GM12864 (cell line): ENCODE data around the gene RAPGEF4.

Experiments
- DNase-seq: peaks from one replicate; pipeline ENCODE4 v3.0.0-alpha.2; 2011; ENCODE audit warnings: low read depth
- H3K4me3 ChIP-seq: 2 replicates; pipeline ENCODE4 v1.5.1; 2011; ENCODE audit warnings: mild to moderate bottlenecking, low read depth, low read length, control low read depth
- TF ChIP-seq, protein P1 (sequence below): IDR thresholded peaks from 2 replicates; pipeline ENCODE4 v1.5.1; 2011; ENCODE audit warnings: low read depth, mild to moderate bottlenecking, moderate library complexity, low read length, control low read depth, inconsistent platforms; ENCODE audit errors: missing control alignments

Gene RAPGEF4

DNA sequence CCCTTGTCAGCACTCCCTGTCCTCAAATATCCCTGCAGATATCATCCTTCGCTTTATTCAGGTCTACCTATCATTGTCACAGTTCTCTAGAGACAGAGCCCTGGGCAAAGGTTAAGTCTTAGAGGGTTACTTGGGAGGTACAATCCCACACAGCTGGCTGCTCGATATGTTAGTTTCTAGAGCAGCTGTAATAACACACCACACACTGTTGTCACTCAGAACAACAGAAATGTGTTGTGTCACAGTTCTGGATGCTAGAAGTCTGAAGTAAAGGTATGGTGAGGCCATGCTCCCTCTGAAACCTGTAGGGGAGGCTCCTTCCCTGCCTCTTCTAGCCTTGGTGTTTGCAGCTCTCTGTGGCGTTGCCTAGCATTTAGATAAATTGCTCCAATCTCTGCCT lies 9.9 kb upstream of the RAPGEF4 start:
- TF ChIP-seq, protein P1, sequence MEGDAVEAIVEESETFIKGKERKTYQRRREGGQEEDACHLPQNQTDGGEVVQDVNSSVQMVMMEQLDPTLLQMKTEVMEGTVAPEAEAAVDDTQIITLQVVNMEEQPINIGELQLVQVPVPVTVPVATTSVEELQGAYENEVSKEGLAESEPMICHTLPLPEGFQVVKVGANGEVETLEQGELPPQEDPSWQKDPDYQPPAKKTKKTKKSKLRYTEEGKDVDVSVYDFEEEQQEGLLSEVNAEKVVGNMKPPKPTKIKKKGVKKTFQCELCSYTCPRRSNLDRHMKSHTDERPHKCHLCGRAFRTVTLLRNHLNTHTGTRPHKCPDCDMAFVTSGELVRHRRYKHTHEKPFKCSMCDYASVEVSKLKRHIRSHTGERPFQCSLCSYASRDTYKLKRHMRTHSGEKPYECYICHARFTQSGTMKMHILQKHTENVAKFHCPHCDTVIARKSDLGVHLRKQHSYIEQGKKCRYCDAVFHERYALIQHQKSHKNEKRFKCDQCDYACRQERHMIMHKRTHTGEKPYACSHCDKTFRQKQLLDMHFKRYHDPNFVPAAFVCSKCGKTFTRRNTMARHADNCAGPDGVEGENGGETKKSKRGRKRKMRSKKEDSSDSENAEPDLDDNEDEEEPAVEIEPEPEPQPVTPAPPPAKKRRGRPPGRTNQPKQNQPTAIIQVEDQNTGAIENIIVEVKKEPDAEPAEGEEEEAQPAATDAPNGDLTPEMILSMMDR: no peak
- DNase-seq: no peak

GRCh38 chr2:172726172-172726735 lies 9.4 kb upstream of the RAPGEF4 start:
- no peak for DNase-seq
- H3K4me3 ChIP-seq: no peak overlapping the region
- TF ChIP-seq, protein P1: no peak

More for the DNA sequence above, 9.9 kb upstream of the RAPGEF4 start:
- H3K4me3 ChIP-seq: no peak overlapping the region

DNA sequence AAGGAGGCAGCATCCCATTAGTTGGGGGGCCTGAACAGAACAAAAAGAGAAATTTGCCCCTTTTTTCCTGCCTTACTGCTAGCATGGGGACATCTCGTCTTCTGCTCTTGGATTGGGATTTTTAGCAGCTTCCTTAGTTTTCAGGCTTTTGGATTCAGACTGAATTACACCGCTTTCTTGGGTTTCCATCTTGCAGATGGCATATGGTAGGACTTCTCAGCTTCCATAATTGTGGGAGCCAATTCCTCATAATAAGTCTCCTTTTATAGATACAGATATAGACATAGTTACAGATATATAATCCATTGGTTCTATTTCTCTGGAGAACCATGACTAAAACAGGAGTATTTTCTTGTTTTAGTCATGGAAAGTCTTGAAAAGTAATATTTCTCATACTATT lies 5.2 kb upstream of the RAPGEF4 start:
- DNase-seq: no peak
- H3K4me3 ChIP-seq: no peak overlapping the region
- TF ChIP-seq, protein P1: no peak

DNA sequence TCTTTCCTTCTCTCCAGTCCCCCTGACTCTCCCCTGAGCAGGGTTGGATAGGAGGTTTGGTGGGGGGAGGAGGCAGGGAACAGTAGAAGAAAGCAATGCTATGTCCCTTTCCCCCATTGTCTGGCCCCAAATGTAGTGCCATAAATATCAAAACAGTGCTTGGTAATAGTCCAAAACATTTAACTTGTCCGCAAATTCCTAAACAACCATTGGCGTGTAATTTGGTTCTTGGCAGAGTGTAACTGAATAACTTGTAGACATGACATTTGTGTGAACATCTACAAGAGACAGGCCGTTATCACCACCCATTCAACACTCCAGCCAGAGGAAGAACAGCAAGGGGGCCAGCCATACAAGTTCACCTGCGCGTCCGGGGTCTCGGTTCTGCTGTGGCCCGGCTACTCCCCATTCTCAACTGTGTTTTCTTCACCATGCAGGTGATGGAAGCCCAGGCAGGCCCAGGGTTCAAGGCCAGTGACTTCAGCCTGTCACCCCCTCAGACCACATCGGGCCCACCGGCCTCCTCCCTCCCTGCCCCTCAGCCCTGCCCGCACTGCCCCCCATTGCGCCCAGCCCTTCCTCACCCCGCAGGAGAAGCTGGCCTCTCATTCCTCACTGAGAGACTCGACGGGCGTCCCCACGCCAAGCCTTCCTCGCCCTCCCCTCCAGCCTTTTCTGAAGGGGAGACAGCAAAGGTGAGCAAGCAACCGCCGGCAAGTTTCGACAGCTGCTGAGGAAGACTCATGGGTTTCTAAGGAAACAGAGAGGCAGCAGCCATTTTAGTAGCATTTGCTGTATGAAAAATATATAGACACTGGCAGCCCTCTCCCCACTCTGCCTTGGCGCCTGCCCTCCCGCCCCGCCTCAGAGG lies 699 bp upstream of the RAPGEF4 start:
- no peak for DNase-seq
- TF ChIP-seq, protein P1: no peak
- H3K4me3 ChIP-seq: no peak overlapping the region

- no peak overlapping the region for H3K4me3 ChIP-seq
- TF ChIP-seq, protein P1: no peak
- DNase-seq: no peak
Measured at GRCh38 chr2:172736424-172737174, 954 bp downstream of the RAPGEF4 start.

- TF ChIP-seq, protein P1: no peak
- no peak overlapping the region for H3K4me3 ChIP-seq
- no peak for DNase-seq
Measured at GRCh38 chr2:172739661-172740266, 4.1 kb downstream of the RAPGEF4 start.
